Pancreas (tissue), 10 donors: ENCODE measurements around the gene URB1. TPM values are rescaled to one million over a fixed set of nuclear protein-coding genes. Genes with fewer than 3 reads are reported as not detected.

ENCODE experiments used
- ATAC-seq, 4 donors: fragments of 200-7000 bp; cut with Tn5 transposase; one replicate each; pipeline versions ENCODE4 v1.8.0 to v1.9.1; 2020; ENCODE audit warnings: mild to moderate bottlenecking in 4 of 4, moderate library complexity in 4 of 4
- DNase-seq, 6 donors: peaks; one replicate each; pipeline ENCODE4 v3.0.0-alpha.2; 2020
- FAIRE-seq: peaks from 2 replicates; lab custom pipeline; 2012; peaks lifted over from hg19 to GRCh38; lab: Jason Lieb, UNC
- H3K27ac ChIP-seq, 4 donors: fragments of 200-600 bp; sonication (generic); 1 replicate in 3 of 4; 2 replicates in 1 of 4; pipeline versions ENCODE4 v1.5.0 to v1.8.0; 2020
- H3K27me3 ChIP-seq, 4 donors: fragments of 200-600 bp; one replicate each; pipeline ENCODE4 v1.8.0; 2021
- H3K36me3 ChIP-seq, 3 donors: fragments of 200-600 bp; sonication (generic) in 1 of 3; one replicate each; pipeline versions ENCODE4 v1.5.0 to v1.8.0; 2020 to 2021
- H3K4me1 ChIP-seq, 3 donors: fragments of 200-600 bp; one replicate each; pipeline ENCODE4 v1.8.0; 2021
- H3K4me3 ChIP-seq, 4 donors: fragments of 200-600 bp; sonication (generic) in 2 of 4; one replicate each; pipeline versions ENCODE4 v1.5.0 to v1.8.0; 2020 to 2021
- H3K9me3 ChIP-seq, 4 donors: fragments of 200-600 bp; one replicate each; pipeline ENCODE4 v1.8.0; 2021
- CTCF ChIP-seq, 4 donors: fragments of 200-600 bp; sonication (generic) in 3 of 4; IDR thresholded peaks; one replicate each; pipeline versions ENCODE4 v1.5.0 to v1.8.0; 2021; ENCODE audit warnings: antibody characterized with exemption in 4 of 4
- WGBS, 2 donors: extraction: QIAGEN DNeasy Blood & Tissue Kit; methylation state at CpG; one replicate each; pipeline ENCODE4 v1.1.7; 2013; 5-methylcytosine and 5-hydroxymethylcytosine counted together
- intact Hi-C, 3 donors: fragments of 100-400 bp; cut with DNase I; formaldehyde crosslinking; loops; one replicate each; pipeline versions ENCODE4 v1.11.1 to v1.14.2; 2022
- polyA plus RNA-seq, 2 donors: library from polyadenylated mRNA; stranded (reverse); fragments of 200-250 nt; gene quantifications; one replicate each; pipeline ENCODE4 v1.2.3, GENCODE V29; 2013
- total RNA-seq, 6 donors: library from RNA; stranded (reverse); fragmentation: NEBNext Ultra II Directional in 4 of 6; extraction: Animal tissue kit (Norgen Biotek cat#: 25700) in 4 of 6; gene quantifications; one replicate each; pipeline versions ENCODE4 v1.2.1 to v1.2.4, GENCODE V29; 2021 to 2023
- donor health status: healthy with polysubstance abuse.
- donor health status: DM: no; HTN: no; CAD: no; lungs with moderate emphysema.
- donor health status: DM: no; HTN: no; CAD: no.
- donor health status: control.
- donor health status: control.
- donor health status: Bipolar disorder and iron deficiency.
- donor health status: DM: yes; HTN: yes; CAD: no.
- donor health status: DM: no; HTN: no; CAD: no.
- donor health status: DM: no; HTN: no; CAD: no.
- donor health status: DM: yes; HTN: yes; CAD: no.

Gene URB1
- total and polyA plus RNA-seq, 8 donors = 2.9 to 11.0 (median 7.3) TPM

GRCh38 chr21:32347351-32347750 lies 45.5 kb downstream of the URB1 start:
- FAIRE-seq = no peak
- DNase-seq = no peak

DNA sequence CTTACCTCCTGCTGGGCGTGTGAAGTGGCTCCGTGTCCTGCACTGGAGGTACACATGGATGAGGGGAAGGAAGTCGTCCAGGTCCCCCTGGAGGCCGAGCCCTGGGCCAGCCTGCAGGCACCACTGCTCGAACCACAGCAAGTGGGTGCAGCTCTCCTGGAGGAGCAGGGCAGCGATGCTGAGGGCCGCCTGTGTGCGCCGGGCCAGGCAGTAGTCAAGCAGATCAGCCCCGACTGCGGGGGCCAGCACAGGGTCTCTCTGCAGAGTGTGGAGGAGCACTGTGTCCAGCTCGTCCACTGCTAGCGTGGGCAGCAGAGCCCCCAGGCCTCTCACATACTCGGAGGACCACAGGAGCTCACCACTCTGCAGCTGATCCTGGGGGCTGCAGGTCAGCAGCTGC lies 45.9 kb downstream of the URB1 start:
- Histone ChIP-seq H3K36me3 (peaks cover 11 to 75% (median 38%) of the 10 kb centered on the region in 3 donors), H3K4me3 (no peak overlapping the region), H3K27me3 (no peaks in the 10 kb centered on the region), H3K9me3 (no peaks in the 10 kb centered on the region), H3K27ac (no peak overlapping the region), H3K4me1 (no peaks in the 10 kb centered on the region)
- intact Hi-C loops = no loop called here
- no peak for TF ChIP-seq CTCF (IDR thresholded peaks at IDR 0.05)
- ATAC-seq (no peak), FAIRE-seq (no peak), DNase-seq (no peak)
- 92 to 94% methylated on average over 14 of the region's 14 CpGs for whole genome bisulfite sequencing, 2 donors

More at GRCh38 chr21:32347351-32347750, 45.5 kb downstream of the URB1 start:
- no peak for ATAC-seq
- H3K4me3 ChIP-seq = no peak overlapping the region
- no peak overlapping the region for H3K27ac ChIP-seq
- H3K36me3 ChIP-seq = peaks cover 11 to 78% (median 41%) of the 10 kb centered on the region in 3 donors
- no peak for TF ChIP-seq CTCF (IDR thresholded peaks at IDR 0.05)
- intact Hi-C loops = no loop called here
- H3K9me3 ChIP-seq = no peaks in the 10 kb centered on the region
- H3K27me3 ChIP-seq = no peaks in the 10 kb centered on the region
- H3K4me1 ChIP-seq = no peaks in the 10 kb centered on the region
- 95 to 98% methylated on average over 12 of the region's 12 CpGs for WGBS, 2 donors

DNA sequence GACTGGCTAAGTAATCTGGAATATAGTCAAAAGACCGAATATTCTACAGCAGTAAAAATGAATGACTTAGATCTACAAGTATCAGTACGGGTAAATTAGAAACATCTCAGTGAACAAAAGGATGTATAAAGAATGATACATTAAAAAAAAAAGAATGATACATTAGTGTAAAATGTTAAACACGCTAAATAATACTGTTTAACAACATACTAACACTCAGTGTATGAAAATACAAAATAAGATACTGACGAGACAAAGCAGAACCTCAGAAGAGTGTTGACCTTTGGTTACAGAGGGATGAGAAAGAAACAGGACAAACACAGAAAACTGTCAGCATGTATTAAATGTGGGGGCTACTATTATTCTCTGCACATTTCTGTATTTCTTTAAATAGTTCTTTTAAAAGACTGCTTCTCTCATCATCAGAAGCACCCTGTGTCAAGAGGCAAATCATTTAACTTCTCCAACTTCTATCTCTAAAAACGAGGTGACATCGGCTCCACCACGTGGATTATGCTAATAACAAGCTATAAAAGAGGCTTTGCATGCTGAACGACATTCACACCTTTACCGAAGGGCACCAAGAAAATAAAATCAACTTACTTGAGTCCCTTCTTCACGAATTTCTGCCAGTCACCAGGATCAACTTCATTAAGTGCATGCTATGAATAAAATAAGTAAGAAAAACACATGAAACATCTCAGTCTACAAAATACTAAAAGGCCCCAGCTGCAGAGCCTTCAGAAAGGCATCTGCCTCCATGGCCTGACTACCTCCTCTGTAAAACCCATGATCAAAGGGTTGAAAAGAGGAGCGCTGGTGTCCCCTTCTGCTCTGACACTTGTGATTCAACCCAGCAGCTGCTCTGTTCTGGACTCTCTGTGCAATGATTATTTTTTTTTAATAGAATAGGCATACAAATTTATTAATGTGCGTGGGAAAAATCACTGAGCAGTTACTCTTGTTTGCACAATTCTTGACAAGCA lies 51.7 kb downstream of the URB1 start:
- peaks cover 3 to 41% (median 26%) of the 10 kb centered on the region in 3 donors for H3K36me3 ChIP-seq
- TF ChIP-seq CTCF (IDR thresholded peaks at IDR 0.05) = no peak
- WGBS, 2 donors = 77 to 81% methylated on average over 12 of the region's 12 CpGs
- no peaks in the 10 kb centered on the region for H3K4me1 ChIP-seq
- no peak overlapping the region for H3K4me3 ChIP-seq
- intact Hi-C loops = no loop called here
- FAIRE-seq (no peak), ATAC-seq (no peak), DNase-seq (no peak)
- H3K27me3 ChIP-seq = no peaks in the 10 kb centered on the region
- no peaks in the 10 kb centered on the region for H3K9me3 ChIP-seq
- H3K27ac ChIP-seq = no peak overlapping the region

- H3K4me1 ChIP-seq = no peaks in the 10 kb centered on the region
- no peaks in the 10 kb centered on the region for H3K9me3 ChIP-seq
- H3K27me3 ChIP-seq = no peaks in the 10 kb centered on the region
- no peak overlapping the region for H3K4me3 ChIP-seq
- H3K36me3 ChIP-seq = peaks cover 0 to 29% (median 14%) of the 10 kb centered on the region in 3 donors
- FAIRE-seq = no peak
- no peak for TF ChIP-seq CTCF (IDR thresholded peaks at IDR 0.05)
- H3K27ac ChIP-seq = no peak overlapping the region
- no peak for DNase-seq
- WGBS, 2 donors = 79 to 82% methylated on average over 23 of the region's 23 CpGs
- intact Hi-C loops = no loop called here
- no peak for ATAC-seq
Observed at GRCh38 chr21:32338209-32338921, 54.4 kb downstream of the URB1 start.
